Retinal pigment epithelial cell (primary cell): ENCODE data around the gene STK32A.

Experiments used
- DNase-seq: peaks from one replicate; pipeline ENCODE4 v3.0.0-alpha.2; 2010; ENCODE audit warnings: low read depth
- H3K4me3 ChIP-seq: 2 replicates; pipeline ENCODE4 v1.5.1; 2011; ENCODE audit warnings: mild to moderate bottlenecking, low read length, control low read depth, moderate library complexity
- CTCF ChIP-seq: conservative IDR thresholded peaks from 2 replicates; pipeline ENCODE4 v1.5.1; 2011; ENCODE audit warnings: low read depth, low read length, control low read depth, inconsistent platforms

Gene STK32A

GRCh38 chr5:147303976-147304375, 69.2 kb downstream of the STK32A start:
- TF ChIP-seq CTCF: no peak
- H3K4me3 ChIP-seq: no peak overlapping the region
- DNase-seq: peak; percentile 84

GRCh38 chr5:147305147-147305546, 70.3 kb downstream of the STK32A start:
- no peak for TF ChIP-seq CTCF
- no peak for DNase-seq
- H3K4me3 ChIP-seq: no peak overlapping the region

- no peak for TF ChIP-seq CTCF
- H3K4me3 ChIP-seq: no peak overlapping the region
- DNase-seq: no peak
These were observed 71.5 kb downstream of the STK32A start for GRCh38 chr5:147306351-147306750.

- no peak for TF ChIP-seq CTCF
- no peak overlapping the region for H3K4me3 ChIP-seq
- DNase-seq: no peak
These were observed 72.3 kb downstream of the STK32A start for GRCh38 chr5:147307170-147307569.

- TF ChIP-seq CTCF: no peak
- H3K4me3 ChIP-seq: no peak overlapping the region
- no peak for DNase-seq
These were observed 74.8 kb downstream of the STK32A start for GRCh38 chr5:147309621-147310020.

GRCh38 chr5:147310059-147310704, 75.4 kb downstream of the STK32A start:
- H3K4me3 ChIP-seq: no peak overlapping the region
- peak; percentile 69 for DNase-seq
- no peak for TF ChIP-seq CTCF

- no peak overlapping the region for H3K4me3 ChIP-seq
- TF ChIP-seq CTCF: no peak
- DNase-seq: no peak
These were observed 83.3 kb downstream of the STK32A start for GRCh38 chr5:147317978-147318684.
